ENCODE results near the gene RAB3C. TPM values are rescaled to one million over a fixed set of nuclear protein-coding genes. Genes with fewer than 3 reads are reported as not detected.
A peak's percentile ranks its signal among the peaks of the same experiment; 100 is the strongest.

RAB3C gene
- total RNA-seq, 4 donors from 2014 or later, result under 0.01 to 1.2 (median 0.41) TPM

- Histone ChIP-seq H3K9me3 (no peaks in the 10 kb centered on the region), H3K36me3 (no peaks in the 10 kb centered on the region), H3K27me3 (no peaks in the 10 kb centered on the region), H3K27ac (no peak overlapping the region), H3K4me3 (replicated peaks in 1 of 3) (no peak overlapping the region), H3K4me1 (no peaks in the 10 kb centered on the region)
- 89 to 90% methylated on average over 2 of the region's 2 CpGs for WGBS, 2 donors
- intact Hi-C loops (cut with DNase I), result no loop called here
- TF ChIP-seq CTCF (IDR thresholded peaks at IDR 0.05) (no peak), POLR2A (IDR thresholded peaks at IDR 0.05) (no peak)
- DNase-seq, result no peak
Observed at GRCh38 chr5:58765058-58765457, 182.2 kb downstream of the RAB3C start.

DNA sequence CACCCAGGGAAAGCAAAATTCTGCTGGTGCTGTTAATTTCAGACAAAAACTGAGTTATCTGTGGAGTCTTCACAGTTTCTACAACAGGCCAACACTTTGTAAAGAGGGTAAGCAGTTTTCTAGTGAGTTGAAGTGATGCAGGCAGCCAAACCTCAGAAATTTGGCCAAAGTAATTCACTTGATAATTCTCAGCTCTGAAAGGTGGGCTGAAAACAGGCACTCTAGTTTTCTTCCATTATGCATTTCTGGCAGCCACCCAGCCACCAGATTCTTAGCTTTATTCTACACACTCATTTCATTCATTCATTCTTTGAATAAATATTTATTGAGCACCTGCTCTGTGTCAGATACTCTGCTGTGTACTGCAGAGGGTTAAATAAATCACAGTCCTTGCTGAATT, 184.2 kb downstream of the RAB3C start:
- DNase-seq, result no peak
- H3K4me1 ChIP-seq, result no peaks in the 10 kb centered on the region
- H3K27ac ChIP-seq, result no peak overlapping the region
- intact Hi-C loops (cut with DNase I), result no loop called here
- H3K4me3 ChIP-seq (replicated peaks in 1 of 3), result no peak overlapping the region
- TF ChIP-seq POLR2A (IDR thresholded peaks at IDR 0.05) (no peak), CTCF (IDR thresholded peaks at IDR 0.05) (no peak)
- no peaks in the 10 kb centered on the region for H3K36me3 ChIP-seq
- H3K9me3 ChIP-seq, result no peaks in the 10 kb centered on the region
- H3K27me3 ChIP-seq, result no peaks in the 10 kb centered on the region

DNA sequence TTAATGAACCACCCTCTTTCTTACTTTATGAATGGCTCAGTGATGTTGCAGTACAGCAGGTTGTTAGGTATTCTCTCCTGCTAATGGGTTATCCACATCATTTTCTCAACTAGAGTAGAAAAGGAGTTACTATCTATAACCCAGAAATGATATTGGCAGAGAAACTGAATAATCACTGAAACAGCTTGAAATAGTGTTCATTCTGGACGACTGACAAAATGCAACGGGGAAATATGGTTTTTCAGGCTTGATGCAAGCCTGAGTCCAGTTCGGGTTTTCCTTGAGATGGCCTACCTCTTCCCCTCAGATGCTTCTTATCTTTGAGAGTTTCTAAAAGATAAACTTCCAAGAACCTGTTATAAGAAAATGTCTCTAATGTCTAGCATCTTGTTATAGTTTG, 187.3 kb downstream of the RAB3C start:
- no peaks in the 10 kb centered on the region for H3K27me3 ChIP-seq
- no peaks in the 10 kb centered on the region for H3K36me3 ChIP-seq
- no peak for DNase-seq
- intact Hi-C loops (cut with DNase I), result no loop called here
- no peak overlapping the region for H3K4me3 ChIP-seq (replicated peaks in 1 of 3)
- H3K4me1 ChIP-seq, result no peaks in the 10 kb centered on the region
- H3K9me3 ChIP-seq, result no peaks in the 10 kb centered on the region
- TF ChIP-seq CTCF (IDR thresholded peaks at IDR 0.05) (no peak), POLR2A (IDR thresholded peaks at IDR 0.05) (no peak)
- WGBS, 2 donors, result 70 to 76% methylated on average over 3 of the region's 3 CpGs
- no peak overlapping the region for H3K27ac ChIP-seq

- no peak for TF ChIP-seq POLR2A (IDR thresholded peaks at IDR 0.05)
- no peak for TF ChIP-seq CTCF (IDR thresholded peaks at IDR 0.05)
Observed at GRCh38 chr5:58771796-58772195, 188.9 kb downstream of the RAB3C start.

DNA sequence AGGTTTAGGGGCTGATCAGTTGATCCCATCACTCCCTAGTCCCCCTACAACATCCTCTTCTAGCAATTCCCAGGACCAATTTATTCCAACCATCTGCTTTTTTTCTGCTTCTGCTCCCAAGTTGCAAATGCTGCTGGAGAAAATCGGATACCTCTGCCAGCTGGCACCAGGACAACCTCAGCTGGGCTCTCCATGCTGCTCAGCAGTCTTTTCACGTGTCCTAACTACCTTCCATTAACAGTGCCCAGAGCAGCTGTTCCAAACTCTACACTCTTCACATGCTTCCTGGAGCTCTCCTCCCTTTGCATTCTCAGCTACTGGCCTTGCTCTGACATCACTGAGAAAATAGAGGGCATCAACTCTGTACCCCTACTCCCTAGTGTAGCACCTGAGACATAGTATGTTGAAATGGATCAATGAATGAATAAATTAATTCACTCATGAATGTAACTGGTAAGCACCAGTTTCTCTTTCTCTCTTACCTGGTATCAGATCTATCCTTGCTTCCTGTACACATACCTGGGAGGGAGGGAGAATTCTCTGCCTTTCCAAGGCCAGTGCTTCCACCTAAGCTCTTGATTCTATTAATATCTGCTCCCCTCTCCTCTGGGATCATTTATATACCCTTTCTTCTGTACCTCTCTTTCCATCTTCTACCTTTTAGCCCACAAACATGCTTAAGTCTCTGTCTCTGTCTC, 191.0 kb downstream of the RAB3C start:
- intact Hi-C loops (cut with DNase I), result no loop called here
- TF ChIP-seq CTCF (IDR thresholded peaks at IDR 0.05) (no peak), POLR2A (IDR thresholded peaks at IDR 0.05) (no peak)
- no peaks in the 10 kb centered on the region for H3K36me3 ChIP-seq
- no peaks in the 10 kb centered on the region for H3K4me1 ChIP-seq
- no peaks in the 10 kb centered on the region for H3K9me3 ChIP-seq
- H3K4me3 ChIP-seq (replicated peaks in 1 of 3), result no peak overlapping the region
- no peak overlapping the region for H3K27ac ChIP-seq
- DNase-seq, result peak; percentile 54 to 68
- 0 to 9% methylated on average over 2 of the region's 2 CpGs for WGBS, 2 donors
- H3K27me3 ChIP-seq, result no peaks in the 10 kb centered on the region

More at GRCh38 chr5:58771796-58772195, 188.9 kb downstream of the RAB3C start:
- Histone ChIP-seq H3K27me3 (no peaks in the 10 kb centered on the region), H3K27ac (no peak overlapping the region), H3K4me1 (no peaks in the 10 kb centered on the region), H3K36me3 (no peaks in the 10 kb centered on the region), H3K9me3 (no peaks in the 10 kb centered on the region), H3K4me3 (replicated peaks in 1 of 3) (no peak overlapping the region)
- DNase-seq, result no peak
- 72 to 73% methylated on average over 2 of the region's 2 CpGs for WGBS, 2 donors
- intact Hi-C loops (cut with DNase I), result no loop called here
